ENCODE measurements around the gene NHLRC2. TPM values are rescaled to one million over a fixed set of nuclear protein-coding genes. Genes with fewer than 3 reads are reported as not detected.

NHLRC2 gene
- total and polyA plus RNA-seq, 12 donors = 5.8 to 45.2 (median 24.9) TPM

GRCh38 chr10:113929522-113929921 lies 75.1 kb downstream of the NHLRC2 start:
- intact Hi-C loops (cut with DNase I) = no loop called here
- no peaks in the 10 kb centered on the region for H3K4me1 ChIP-seq (replicated peaks in 1 of 2)
- no peak overlapping the region for H3K4me3 ChIP-seq
- H3K9me3 ChIP-seq (replicated peaks in 1 of 3) = no peaks in the 10 kb centered on the region
- no peaks in the 10 kb centered on the region for H3K36me3 ChIP-seq (replicated peaks in 1 of 2)
- H3K27ac ChIP-seq = no peak overlapping the region
- H3K27me3 ChIP-seq = no peaks in the 10 kb centered on the region
- DNase-seq = no peak
- WGBS, 4 donors = 70 to 79% (median 74%) methylated on average over 6 of the region's 6 CpGs
- TF ChIP-seq POLR2A (IDR thresholded peaks at IDR 0.05) = no peak
- no peak for TF ChIP-seq CTCF (IDR thresholded peaks at IDR 0.05)

- Histone ChIP-seq H3K9me3 (replicated peaks in 1 of 3) (no peaks in the 10 kb centered on the region), H3K4me1 (replicated peaks in 1 of 2) (no peaks in the 10 kb centered on the region), H3K27me3 (no peaks in the 10 kb centered on the region), H3K27ac (no peak overlapping the region), H3K36me3 (replicated peaks in 1 of 2) (no peaks in the 10 kb centered on the region), H3K4me3 (no peak overlapping the region)
- intact Hi-C loops (cut with DNase I) = no loop called here
- TF ChIP-seq CTCF (IDR thresholded peaks at IDR 0.05) = no peak
- TF ChIP-seq POLR2A (IDR thresholded peaks at IDR 0.05) = no peak
- WGBS, 4 donors = 63 to 70% (median 68%) methylated on average over 3 of the region's 3 CpGs
- no peak for DNase-seq
These were observed 76.1 kb downstream of the NHLRC2 start for GRCh38 chr10:113930482-113931057.

GRCh38 chr10:113932854-113933253 lies 78.4 kb downstream of the NHLRC2 start:
- H3K4me1 ChIP-seq (replicated peaks in 1 of 2) = no peaks in the 10 kb centered on the region
- H3K27ac ChIP-seq = no peak overlapping the region
- intact Hi-C loops (cut with DNase I) = no loop called here
- no peaks in the 10 kb centered on the region for H3K36me3 ChIP-seq (replicated peaks in 1 of 2)
- no peak overlapping the region for H3K4me3 ChIP-seq
- no peak for TF ChIP-seq CTCF (IDR thresholded peaks at IDR 0.05)
- no peak for TF ChIP-seq POLR2A (IDR thresholded peaks at IDR 0.05)
- 60 to 74% (median 69%) methylated on average over 1 of the region's 1 CpG for WGBS, 4 donors
- no peaks in the 10 kb centered on the region for H3K27me3 ChIP-seq
- H3K9me3 ChIP-seq (replicated peaks in 1 of 3) = no peaks in the 10 kb centered on the region
- DNase-seq = no peak

GRCh38 chr10:113933894-113934532 lies 79.6 kb downstream of the NHLRC2 start:
- no peaks in the 10 kb centered on the region for H3K27me3 ChIP-seq
- intact Hi-C loops (cut with DNase I) = no loop called here
- DNase-seq = no peak
- H3K4me3 ChIP-seq = no peak overlapping the region
- no peaks in the 10 kb centered on the region for H3K36me3 ChIP-seq (replicated peaks in 1 of 2)
- H3K4me1 ChIP-seq (replicated peaks in 1 of 2) = no peaks in the 10 kb centered on the region
- no peak for TF ChIP-seq CTCF (IDR thresholded peaks at IDR 0.05)
- no peak for TF ChIP-seq POLR2A (IDR thresholded peaks at IDR 0.05)
- H3K9me3 ChIP-seq (replicated peaks in 1 of 3) = no peaks in the 10 kb centered on the region
- H3K27ac ChIP-seq = no peak overlapping the region
- 69 to 79% (median 72%) methylated on average over 8 of the region's 8 CpGs for WGBS, 4 donors
